DND-41 (cell line): ENCODE measurements around the gene CTNNBL1.

Experiments
- ATAC-seq: fragments of 200-7000 bp; cut with Tn5 transposase; 3 replicates; pipeline ENCODE4 v1.9.1; 2021; ENCODE audit warnings: low read depth; ENCODE audit not compliant: insufficient read depth
- DNase-seq: peaks from one replicate; pipeline ENCODE4 v3.0.0-alpha.2; 2020
- H2AFZ ChIP-seq: 2 replicates; pipeline ENCODE4 v1.6.0; 2012; ENCODE audit warnings: low read depth, low read length
- H3K27ac ChIP-seq: 2 replicates; pipeline ENCODE4 v1.5.1; 2012; ENCODE audit warnings: low read length, inconsistent platforms
- H3K27me3 ChIP-seq: fragments of 200-600 bp; sonication (generic); 2 replicates; pipeline ENCODE4 v1.6.0; 2012; ENCODE audit warnings: low read length, mild to moderate bottlenecking, inconsistent platforms; ENCODE audit not compliant: insufficient read depth, poor library complexity
- H3K36me3 ChIP-seq: 2 replicates; pipeline ENCODE4 v1.5.1; 2012; ENCODE audit warnings: low read length, inconsistent platforms; ENCODE audit not compliant: insufficient read depth
- H3K4me1 ChIP-seq: 2 replicates; pipeline ENCODE4 v1.5.1; 2012; ENCODE audit warnings: mild to moderate bottlenecking, low read length; ENCODE audit not compliant: insufficient read depth
- H3K4me2 ChIP-seq: 2 replicates; pipeline ENCODE4 v1.6.0; 2012; ENCODE audit warnings: mild to moderate bottlenecking, moderate library complexity, low read length, inconsistent platforms; ENCODE audit not compliant: insufficient read depth
- H3K4me3 ChIP-seq, 2 experiments: fragments of 200-600 bp in 1 of 2; shearing (Covaris generic) in 1 of 2; 2 replicates each; pipeline ENCODE4 v1.5.1; 2012 to 2016; ENCODE audit warnings: inconsistent platforms in 2 of 2, low read length in 2 of 2, mild to moderate bottlenecking in 2 of 2, low read depth in 1 of 2, moderate library complexity in 1 of 2
- H3K79me2 ChIP-seq: 2 replicates; pipeline ENCODE4 v1.6.0; 2012; ENCODE audit warnings: low read length, inconsistent platforms; ENCODE audit not compliant: insufficient read depth
- H3K9ac ChIP-seq: 2 replicates; pipeline ENCODE4 v1.6.0; 2012; ENCODE audit warnings: low read depth, mild to moderate bottlenecking, inconsistent platforms, low read length, moderate library complexity
- H3K9me3 ChIP-seq: 2 replicates; pipeline ENCODE4 v1.5.1; 2012; ENCODE audit warnings: low read length, moderate library complexity, mild to moderate bottlenecking, inconsistent platforms; ENCODE audit not compliant: insufficient read depth, severe bottlenecking
- H4K20me1 ChIP-seq: 2 replicates; pipeline ENCODE4 v1.6.0; 2012; ENCODE audit warnings: low read length; ENCODE audit not compliant: insufficient read depth
- CTCF ChIP-seq: IDR thresholded peaks from 2 replicates; pipeline ENCODE4 v1.5.1; 2012; ENCODE audit warnings: borderline replicate concordance, low read length, moderate library complexity, mild to moderate bottlenecking; ENCODE audit not compliant: poor library complexity, severe bottlenecking; ENCODE audit errors: extremely low read depth
- EZH2 ChIP-seq: IDR thresholded peaks from 3 replicates; pipeline ENCODE4 v1.6.1; 2012; ENCODE audit warnings: borderline replicate concordance, low read depth, mild to moderate bottlenecking, moderate library complexity, low read length, inconsistent platforms; ENCODE audit not compliant: severe bottlenecking

The CTNNBL1 gene

GRCh38 chr20:37775200-37775599 lies 81.4 kb downstream of the CTNNBL1 start:
- no peak overlapping the region for H3K4me2 ChIP-seq
- DNase-seq, result no peak

GRCh38 chr20:37776049-37776448 lies 82.2 kb downstream of the CTNNBL1 start:
- no peak overlapping the region for H3K9ac ChIP-seq
- H3K79me2 ChIP-seq, result no peaks in the 10 kb centered on the region
- H3K36me3 ChIP-seq, result peaks cover 34% of the 10 kb centered on the region
- no peak overlapping the region for H2AFZ ChIP-seq
- H4K20me1 ChIP-seq, result no peaks in the 10 kb centered on the region
- ATAC-seq, result no peak
- H3K4me3 ChIP-seq, result no peak overlapping the region
- H3K27me3 ChIP-seq, result no peaks in the 10 kb centered on the region
- no peak overlapping the region for H3K4me2 ChIP-seq
- H3K27ac ChIP-seq, result no peak overlapping the region
- H3K9me3 ChIP-seq, result no peaks in the 10 kb centered on the region
- DNase-seq, result no peak
- H3K4me1 ChIP-seq, result no peaks in the 10 kb centered on the region
- TF ChIP-seq EZH2, result no peak
- TF ChIP-seq CTCF, result no peak

More at GRCh38 chr20:37775200-37775599, 81.4 kb downstream of the CTNNBL1 start:
- ATAC-seq, result no peak
- H2AFZ ChIP-seq, result no peak overlapping the region
- no peaks in the 10 kb centered on the region for H3K4me1 ChIP-seq
- peaks cover 34% of the 10 kb centered on the region for H3K36me3 ChIP-seq
- no peaks in the 10 kb centered on the region for H3K27me3 ChIP-seq
- no peak for TF ChIP-seq EZH2
- no peak for TF ChIP-seq CTCF
- H3K4me3 ChIP-seq, result no peak overlapping the region
- no peaks in the 10 kb centered on the region for H4K20me1 ChIP-seq
- H3K9ac ChIP-seq, result no peak overlapping the region
- H3K27ac ChIP-seq, result no peak overlapping the region
- H3K79me2 ChIP-seq, result no peaks in the 10 kb centered on the region
- H3K9me3 ChIP-seq, result no peaks in the 10 kb centered on the region

- no peaks in the 10 kb centered on the region for H4K20me1 ChIP-seq
- H3K36me3 ChIP-seq, result peaks cover 34% of the 10 kb centered on the region
- H3K4me3 ChIP-seq, result no peak overlapping the region
- no peaks in the 10 kb centered on the region for H3K27me3 ChIP-seq
- H3K9me3 ChIP-seq, result no peaks in the 10 kb centered on the region
- DNase-seq, result no peak
- no peak overlapping the region for H3K4me2 ChIP-seq
- no peaks in the 10 kb centered on the region for H3K4me1 ChIP-seq
- no peak for ATAC-seq
- no peak overlapping the region for H3K9ac ChIP-seq
- no peaks in the 10 kb centered on the region for H3K79me2 ChIP-seq
- no peak overlapping the region for H3K27ac ChIP-seq
- H2AFZ ChIP-seq, result no peak overlapping the region
- no peak for TF ChIP-seq CTCF
- TF ChIP-seq EZH2, result no peak
Measured at GRCh38 chr20:37776526-37776925, 82.7 kb downstream of the CTNNBL1 start.
